AG04450 (cell line): Measurements from ENCODE around the gene VSIG2. TPM values are rescaled to one million over a fixed set of nuclear protein-coding genes. Genes with fewer than 3 reads are reported as not detected.
"Not testable (repeated sequence)": the region's sequence is repeated elsewhere in the genome, so short reads cannot be mapped to it uniquely, and the experiment has no call there.

Experiments
- CTCF ChIA-PET: fragments of 300-600, 350-600 bp; formaldehyde crosslinking; extraction: SDS; loops from one replicate; lab custom pipeline; 2022; ENCODE audit warnings: antibody characterized with exemption, inconsistent platforms; lab: Charles Lee
- POLR2A ChIA-PET: fragments of 350-600 bp; formaldehyde crosslinking; extraction: SDS; loops from one replicate; lab custom pipeline; 2021; ENCODE audit warnings: antibody characterized with exemption, inconsistent platforms; lab: Yijun Ruan, JAX
- DNase-seq: peaks from one replicate; pipeline ENCODE4 v3.0.0-alpha.2; 2011; ENCODE audit warnings: low read depth, low spot score
- H3K27ac ChIP-seq: one replicate; pipeline ENCODE4 v1.5.1; 2012; ENCODE audit warnings: low read depth, low read length, control low read depth
- H3K27me3 ChIP-seq: one replicate; pipeline ENCODE4 v1.6.0; 2012; ENCODE audit warnings: low read length; ENCODE audit not compliant: control insufficient read depth, insufficient read depth
- H3K4me3 ChIP-seq: 2 replicates; pipeline ENCODE4 v1.5.1; 2011; ENCODE audit warnings: mild to moderate bottlenecking, low read depth, low read length, control low read depth
- H3K9me3 ChIP-seq: 2 replicates; pipeline ENCODE4 v1.5.1; 2012; ENCODE audit warnings: low read length; ENCODE audit not compliant: control insufficient read depth, insufficient read depth
- polyA plus RNA-seq: library from polyadenylated mRNA; depleted of rRNA; stranded (reverse); fragments of >200 nt; gene quantifications from 2 replicates; pipeline ENCODE4 v1.2.3, GENCODE V29; 2011
- TF ChIP-seq, protein P1 (sequence below): IDR thresholded peaks from 2 replicates; pipeline ENCODE4 v1.5.1; 2011; ENCODE audit warnings: low read depth, low read length, control low read depth, inconsistent platforms

VSIG2 gene
- polyA plus RNA-seq, 1 experiment: not detected

DNA sequence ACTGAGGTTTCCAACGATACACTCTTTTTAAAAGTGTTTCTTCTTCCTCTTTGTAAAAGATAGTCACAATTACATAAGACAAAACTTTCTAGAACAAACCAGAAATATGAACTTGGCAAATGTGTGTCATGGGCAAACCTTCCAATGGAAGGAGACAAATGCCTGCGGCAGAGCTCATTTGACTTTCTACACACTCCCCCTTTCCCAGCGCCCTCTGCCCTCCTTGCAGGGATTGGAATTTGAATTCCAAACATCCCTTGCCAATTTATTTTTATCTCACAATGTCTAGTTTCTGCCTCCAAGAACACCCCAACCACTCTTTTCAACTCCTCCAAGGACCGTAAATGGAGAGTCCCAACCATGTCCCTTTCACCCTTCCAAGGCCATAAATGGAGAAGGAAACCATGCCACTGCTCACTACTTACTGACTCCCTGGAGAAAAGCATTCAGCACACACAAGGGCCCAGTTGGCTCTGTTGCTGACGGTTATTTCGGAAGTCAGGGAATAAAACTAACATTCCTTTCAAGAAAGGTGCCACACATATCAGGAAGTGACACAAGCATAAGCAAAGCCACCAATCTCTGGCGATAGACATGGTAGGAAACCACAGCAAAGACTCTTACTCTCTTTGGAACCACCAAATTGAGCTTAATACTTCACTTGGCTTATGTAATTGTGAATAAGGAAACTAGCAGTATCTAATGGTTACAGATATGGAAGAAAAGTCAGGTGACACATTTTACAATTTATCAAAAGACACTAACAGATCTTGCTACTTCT lies 25.0 kb upstream of the VSIG2 start:
- Histone ChIP-seq H3K27ac (no peak overlapping the region), H3K4me3 (no peak overlapping the region), H3K9me3 (no peaks in the 10 kb centered on the region), H3K27me3 (no peaks in the 10 kb centered on the region)
- CTCF ChIA-PET: interaction anchor here (0.7 to 3.7 kb wide), 5 partner anchors 8 to 68 kb away, joined by 3 to 30 read pairs (median 5); no protein-coding TSS in a partner anchor
- no peak for DNase-seq
- POLR2A ChIA-PET: no interaction called here
- TF ChIP-seq, protein P1, sequence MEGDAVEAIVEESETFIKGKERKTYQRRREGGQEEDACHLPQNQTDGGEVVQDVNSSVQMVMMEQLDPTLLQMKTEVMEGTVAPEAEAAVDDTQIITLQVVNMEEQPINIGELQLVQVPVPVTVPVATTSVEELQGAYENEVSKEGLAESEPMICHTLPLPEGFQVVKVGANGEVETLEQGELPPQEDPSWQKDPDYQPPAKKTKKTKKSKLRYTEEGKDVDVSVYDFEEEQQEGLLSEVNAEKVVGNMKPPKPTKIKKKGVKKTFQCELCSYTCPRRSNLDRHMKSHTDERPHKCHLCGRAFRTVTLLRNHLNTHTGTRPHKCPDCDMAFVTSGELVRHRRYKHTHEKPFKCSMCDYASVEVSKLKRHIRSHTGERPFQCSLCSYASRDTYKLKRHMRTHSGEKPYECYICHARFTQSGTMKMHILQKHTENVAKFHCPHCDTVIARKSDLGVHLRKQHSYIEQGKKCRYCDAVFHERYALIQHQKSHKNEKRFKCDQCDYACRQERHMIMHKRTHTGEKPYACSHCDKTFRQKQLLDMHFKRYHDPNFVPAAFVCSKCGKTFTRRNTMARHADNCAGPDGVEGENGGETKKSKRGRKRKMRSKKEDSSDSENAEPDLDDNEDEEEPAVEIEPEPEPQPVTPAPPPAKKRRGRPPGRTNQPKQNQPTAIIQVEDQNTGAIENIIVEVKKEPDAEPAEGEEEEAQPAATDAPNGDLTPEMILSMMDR: no peak

DNA sequence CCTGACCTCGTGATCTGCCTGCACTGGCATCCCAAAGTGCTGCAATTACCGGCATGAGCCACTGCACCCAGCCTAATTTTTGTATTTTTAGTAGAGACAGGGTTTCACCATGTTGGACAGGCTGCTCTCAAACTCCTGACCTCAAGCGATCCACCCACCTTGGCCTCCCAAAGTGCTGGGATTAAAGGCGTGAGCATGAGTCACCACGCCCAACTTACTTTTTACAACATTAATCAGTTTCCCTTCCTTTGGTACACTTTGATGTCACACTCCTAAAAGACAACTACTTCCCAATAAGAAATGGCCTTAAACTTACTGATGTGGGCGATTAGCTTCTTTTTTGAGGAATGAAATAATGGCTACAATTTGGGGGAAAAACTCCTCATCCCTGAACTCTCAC lies 18.9 kb upstream of the VSIG2 start:
- H3K4me3 ChIP-seq, H3K27ac ChIP-seq, POLR2A ChIA-PET, H3K27me3 ChIP-seq, H3K9me3 ChIP-seq, DNase-seq: not testable (repeated sequence)
- CTCF ChIA-PET: interaction anchor here (0.7 to 4.8 kb wide), 9 partner anchors 11 to 127 kb away, joined by 3 to 23 read pairs (median 4); no protein-coding TSS in a partner anchor

- ChIA-PET POLR2A (no interaction called here), CTCF (interaction anchor here (0.7 to 4.8 kb wide), 11 partner anchors 12 to 126 kb away, joined by 3 to 23 read pairs (median 4); no protein-coding TSS in a partner anchor)
- Histone ChIP-seq H3K27ac (no peak overlapping the region), H3K9me3 (no peaks in the 10 kb centered on the region), H3K4me3 (no peak overlapping the region), H3K27me3 (no peaks in the 10 kb centered on the region)
- TF ChIP-seq, protein P1: no peak
- no peak for DNase-seq
Measured at GRCh38 chr11:124769806-124770774, 18.0 kb upstream of the VSIG2 start.

GRCh38 chr11:124768914-124769313 lies 16.9 kb upstream of the VSIG2 start:
- Histone ChIP-seq H3K27me3 (no peaks in the 10 kb centered on the region), H3K9me3 (no peaks in the 10 kb centered on the region), H3K27ac (no peak overlapping the region), H3K4me3 (no peak overlapping the region)
- no peak for DNase-seq
- ChIA-PET POLR2A (no interaction called here), CTCF (interaction anchor here (1.1 to 4.8 kb wide), 9 partner anchors 9 to 125 kb away, joined by 3 to 23 read pairs (median 4); no protein-coding TSS in a partner anchor)
- TF ChIP-seq, protein P1: no peak

DNA sequence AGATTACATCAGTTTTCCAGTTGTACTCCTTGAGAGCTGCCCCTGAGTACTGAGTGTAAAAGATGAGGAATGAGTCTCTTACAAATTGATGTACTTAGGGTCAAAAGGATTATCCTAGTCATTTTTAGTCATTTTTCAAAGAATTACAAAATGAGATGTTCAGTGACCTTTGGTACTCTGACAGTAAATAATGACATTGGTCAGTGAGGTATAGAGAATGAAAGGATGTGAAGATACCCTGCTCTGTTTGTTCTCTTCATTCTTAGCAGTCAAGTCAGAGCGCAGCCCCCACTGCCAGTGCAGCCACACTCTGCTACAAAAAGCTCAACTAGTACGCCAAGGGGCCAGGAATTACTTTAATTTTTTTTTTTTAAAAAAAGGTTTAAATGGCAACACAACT lies 14.1 kb upstream of the VSIG2 start:
- Histone ChIP-seq H3K4me3 (no peak overlapping the region), H3K27me3 (peaks cover 15% of the 10 kb centered on the region), H3K9me3 (no peaks in the 10 kb centered on the region), H3K27ac (no peak overlapping the region)
- POLR2A ChIA-PET: interaction anchor here (0.6 kb wide), 1 partner anchor 866 kb away, joined by 3 read pairs; no protein-coding TSS in a partner anchor
- TF ChIP-seq, protein P1: no peak
- DNase-seq: no peak
- CTCF ChIA-PET: interaction anchor here (0.6 to 6.1 kb wide), 5 partner anchors 20 to 123 kb away, joined by 3 to 93 read pairs (median 8); no protein-coding TSS in a partner anchor
